Stimulated activated CD8-positive, alpha-beta memory T cell treated with anti-CD3 and anti-CD28 coated beads, Interleukin-7, amount 100 ng/mL, for 48 hours (primary cell): Measurements from ENCODE around the gene SNRNP70.

Experiments
- DNase-seq, 2 donors: peaks; one replicate each; pipeline ENCODE4 v3.0.0-alpha.2; 2020; ENCODE audit warnings: low read depth in 1 of 2; ENCODE audit errors: extremely low read depth in 1 of 2

SNRNP70 gene

DNA sequence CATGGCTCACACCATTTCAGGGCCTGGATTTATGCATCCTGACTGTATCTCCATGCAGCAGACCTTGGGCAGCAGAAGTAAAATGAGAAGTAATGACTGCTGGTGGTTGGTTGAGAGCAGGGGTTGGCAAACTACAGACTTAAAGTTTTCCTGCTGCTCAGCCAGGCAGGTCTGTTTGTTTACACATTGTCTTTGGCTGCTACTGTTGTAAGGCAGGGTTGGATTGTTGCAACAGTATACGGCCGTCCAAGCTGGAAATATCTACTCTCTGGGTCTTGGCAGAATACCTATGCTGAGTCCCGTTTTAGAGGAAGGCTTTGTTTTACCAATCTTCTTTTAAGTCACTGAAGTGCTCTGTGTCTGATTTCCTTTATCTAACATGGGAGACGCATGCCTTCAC lies 13.5 kb downstream of the SNRNP70 start:
- DNase-seq, result no peak

DNA sequence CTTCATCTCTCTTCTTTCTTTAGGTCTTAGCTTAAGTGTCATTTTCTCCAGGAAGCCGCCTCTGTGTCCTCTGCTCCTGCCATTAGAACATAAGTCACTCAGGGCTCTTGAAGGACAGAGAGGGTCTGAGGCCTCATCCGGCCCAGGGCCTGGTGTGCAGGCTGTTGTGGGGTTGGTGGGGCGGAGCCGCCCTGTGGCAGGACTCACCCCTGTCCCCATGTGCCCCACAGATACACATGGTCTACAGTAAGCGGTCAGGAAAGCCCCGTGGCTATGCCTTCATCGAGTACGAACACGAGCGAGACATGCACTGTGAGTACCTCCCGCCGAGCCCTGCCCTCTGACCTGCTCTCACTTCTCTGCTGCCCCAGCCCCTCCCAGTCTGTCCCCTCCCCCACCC lies 15.9 kb downstream of the SNRNP70 start:
- DNase-seq, result no peak

DNA sequence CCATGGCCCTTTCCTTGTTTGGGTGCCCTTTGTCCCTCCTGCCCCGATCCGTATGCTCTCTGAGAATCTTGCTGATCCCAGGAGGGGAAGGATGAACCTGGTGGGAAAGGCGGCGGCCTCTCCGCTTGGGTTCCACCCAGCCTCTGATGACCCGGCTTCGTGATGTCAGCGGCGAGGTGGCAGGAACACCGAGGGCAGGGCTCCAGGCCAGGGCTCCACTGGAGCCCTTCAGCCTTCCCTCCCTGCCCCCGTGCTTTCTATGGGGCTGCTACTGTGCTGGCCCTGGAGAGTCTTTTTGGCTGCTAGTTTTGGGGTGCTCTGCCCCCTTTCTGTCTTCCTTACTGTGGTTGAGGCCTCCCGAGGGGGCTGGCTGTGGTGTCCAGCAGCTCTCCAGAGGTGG lies 17.1 kb downstream of the SNRNP70 start:
- DNase-seq, result no peak

DNA sequence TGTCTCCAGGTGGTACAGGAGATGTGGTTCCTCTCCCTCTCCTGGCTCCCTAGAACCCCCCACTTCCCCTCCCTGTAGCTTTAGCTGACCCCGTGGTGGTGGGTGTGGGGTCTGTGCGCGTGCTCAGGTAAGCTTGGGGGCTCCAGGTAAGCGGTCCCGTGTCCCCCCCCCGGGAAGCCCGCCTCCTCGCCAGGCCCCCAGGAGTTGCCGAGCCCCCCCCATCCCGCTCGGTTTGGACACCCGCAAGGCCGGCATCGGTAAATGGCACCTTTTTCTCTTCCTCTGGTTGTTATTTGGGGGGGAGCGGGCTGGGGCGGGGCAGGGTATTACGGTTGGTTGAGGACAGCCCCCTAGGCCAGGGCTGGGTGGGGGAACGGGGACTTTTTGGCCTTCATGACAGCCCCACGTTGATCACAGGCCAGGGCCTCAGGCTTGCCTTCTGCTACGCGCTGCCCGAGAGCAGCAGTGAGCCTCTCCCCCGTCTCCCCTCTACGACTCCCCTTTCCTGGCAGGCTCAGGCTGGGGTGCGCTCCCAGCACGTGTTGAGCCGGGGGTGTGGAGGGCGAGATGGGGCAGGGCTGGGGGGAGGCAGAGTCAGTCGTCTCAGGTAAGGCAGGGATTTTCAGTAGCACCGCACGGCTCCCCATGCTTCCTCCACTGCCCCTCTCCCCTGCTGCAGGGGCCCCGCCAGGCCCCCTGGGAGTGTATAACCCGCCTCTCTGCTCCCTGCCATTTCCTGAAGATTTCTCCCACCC lies 18.3 kb downstream of the SNRNP70 start:
- DNase-seq, result no peak

DNA sequence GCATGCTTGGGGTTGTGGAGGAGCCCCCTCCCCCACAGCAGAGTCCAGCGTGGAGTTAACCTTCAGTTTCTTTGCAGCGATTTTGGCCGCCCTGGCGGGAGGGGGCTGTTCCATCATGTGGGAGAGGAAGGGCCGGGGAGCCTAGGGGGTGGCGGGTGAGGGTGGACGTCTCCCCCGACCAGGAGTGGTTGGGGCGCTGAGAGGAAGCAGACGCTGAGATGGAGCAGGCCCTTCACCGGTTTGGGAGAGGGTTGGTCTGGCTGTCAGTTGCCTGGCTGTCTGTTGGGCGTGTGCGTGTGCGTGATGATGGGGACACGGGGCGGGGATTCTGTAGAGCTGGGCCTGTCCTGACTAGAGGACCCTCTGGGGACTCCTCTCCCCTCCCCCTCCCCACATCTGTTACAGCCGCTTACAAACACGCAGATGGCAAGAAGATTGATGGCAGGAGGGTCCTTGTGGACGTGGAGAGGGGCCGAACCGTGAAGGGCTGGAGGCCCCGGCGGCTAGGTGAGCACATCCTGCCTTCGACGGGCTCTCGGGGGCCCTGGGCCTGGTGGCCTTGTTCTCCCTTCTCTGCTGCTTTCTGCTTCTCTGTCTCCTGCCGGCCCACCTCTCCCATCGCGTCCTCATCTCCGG lies 19.1 kb downstream of the SNRNP70 start:
- DNase-seq, result no peak

DNA sequence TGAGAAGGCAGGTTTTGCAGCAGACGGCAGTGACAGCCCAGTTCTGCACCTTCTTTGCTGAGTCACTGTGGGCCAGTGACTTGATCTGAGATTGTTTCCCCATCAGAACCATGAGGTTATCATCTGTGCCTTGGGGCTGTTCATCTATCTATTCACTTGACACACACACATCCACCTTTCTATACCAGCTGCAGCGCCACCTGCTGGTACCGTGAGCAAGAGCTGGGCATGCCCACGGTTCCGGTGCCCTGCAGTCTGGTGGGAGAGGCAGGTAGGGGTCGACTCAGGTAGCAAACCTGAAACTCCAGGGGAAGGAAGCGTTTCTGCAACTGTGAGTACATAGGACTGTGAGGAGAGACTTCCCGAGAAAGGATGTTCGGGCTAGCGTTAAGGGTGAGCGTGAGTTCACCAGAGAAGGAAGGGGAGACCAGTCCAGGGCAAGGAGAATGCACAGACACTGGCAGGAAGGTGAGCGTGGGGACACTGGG lies 21.4 kb downstream of the SNRNP70 start:
- DNase-seq, result peak; percentile 24 to 47

DNA sequence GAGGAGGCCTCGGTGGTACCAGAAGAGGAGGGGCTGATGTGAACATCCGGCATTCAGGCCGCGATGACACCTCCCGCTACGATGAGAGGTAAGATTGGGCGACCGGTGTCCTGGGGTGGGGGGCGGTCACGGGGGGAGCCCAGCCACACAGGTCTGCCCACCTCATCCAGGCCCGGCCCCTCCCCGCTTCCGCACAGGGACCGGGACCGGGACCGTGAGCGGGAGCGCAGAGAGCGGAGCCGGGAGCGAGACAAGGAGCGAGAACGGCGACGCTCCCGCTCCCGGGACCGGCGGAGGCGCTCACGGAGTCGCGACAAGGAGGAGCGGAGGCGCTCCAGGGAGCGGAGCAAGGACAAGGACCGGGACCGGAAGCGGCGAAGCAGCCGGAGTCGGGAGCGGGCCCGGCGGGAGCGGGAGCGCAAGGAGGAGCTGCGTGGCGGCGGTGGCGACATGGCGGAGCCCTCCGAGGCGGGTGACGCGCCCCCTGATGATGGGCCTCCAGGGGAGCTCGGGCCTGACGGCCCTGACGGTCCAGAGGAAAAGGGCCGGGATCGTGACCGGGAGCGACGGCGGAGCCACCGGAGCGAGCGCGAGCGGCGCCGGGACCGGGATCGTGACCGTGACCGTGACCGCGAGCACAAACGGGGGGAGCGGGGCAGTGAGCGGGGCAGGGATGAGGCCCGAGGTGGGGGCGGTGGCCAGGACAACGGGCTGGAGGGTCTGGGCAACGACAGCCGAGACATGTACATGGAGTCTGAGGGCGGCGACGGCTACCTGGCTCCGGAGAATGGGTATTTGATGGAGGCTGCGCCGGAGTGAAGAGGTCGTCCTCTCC lies 22.6 kb downstream of the SNRNP70 start:
- DNase-seq, result no peak

DNA sequence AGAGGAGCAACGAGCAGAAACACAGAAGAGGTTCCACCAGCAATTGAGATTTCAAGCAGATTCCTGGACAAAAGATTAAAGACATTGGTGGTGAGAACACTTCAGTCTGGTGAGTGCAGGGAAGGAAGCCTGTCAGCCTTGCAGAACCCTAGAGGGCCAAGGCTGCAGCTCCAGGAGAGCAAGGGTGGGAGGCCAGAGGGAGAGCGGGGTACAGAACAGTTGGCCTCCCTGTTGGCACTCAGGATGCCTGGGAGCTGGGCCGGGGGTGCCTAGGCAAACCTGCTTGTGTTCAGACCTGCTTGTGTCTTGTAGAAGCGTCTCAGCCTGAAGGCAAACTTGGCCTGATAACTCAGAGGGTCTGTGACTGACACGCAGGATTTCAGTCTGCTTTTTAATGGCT lies 23.8 kb downstream of the SNRNP70 start:
- no peak for DNase-seq

DNA sequence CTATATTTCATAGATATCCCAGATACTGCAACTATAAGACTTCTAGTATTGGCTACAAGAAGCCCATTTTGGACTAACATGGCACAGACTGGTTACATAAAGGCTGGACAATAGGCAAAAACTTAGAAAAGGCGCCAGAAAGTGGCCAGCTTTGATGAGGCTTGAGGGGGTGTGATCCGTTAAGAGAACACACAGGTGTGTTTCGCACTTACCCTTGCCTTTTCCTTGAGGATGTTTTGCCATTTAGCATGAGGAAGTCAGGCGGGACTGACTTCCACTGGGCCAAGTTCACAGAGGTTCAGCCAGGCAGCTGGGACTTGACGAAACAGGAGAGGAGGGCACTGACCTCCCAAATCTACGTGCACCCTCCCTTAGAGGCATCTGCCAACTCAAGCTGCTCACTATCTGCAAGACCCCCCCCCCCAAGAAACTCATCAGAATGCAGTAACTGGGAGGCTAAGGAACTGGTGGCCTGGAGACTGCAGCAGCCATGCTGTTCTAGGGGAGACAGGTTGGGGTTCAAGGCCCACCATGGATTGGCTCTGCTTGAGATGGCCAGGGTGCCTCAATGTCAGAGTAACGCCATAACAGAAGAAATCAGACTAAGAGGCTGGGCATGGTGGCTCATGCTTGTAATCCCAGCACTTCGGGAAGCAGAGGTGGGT lies 24.4 kb downstream of the SNRNP70 start:
- no peak for DNase-seq

DNA sequence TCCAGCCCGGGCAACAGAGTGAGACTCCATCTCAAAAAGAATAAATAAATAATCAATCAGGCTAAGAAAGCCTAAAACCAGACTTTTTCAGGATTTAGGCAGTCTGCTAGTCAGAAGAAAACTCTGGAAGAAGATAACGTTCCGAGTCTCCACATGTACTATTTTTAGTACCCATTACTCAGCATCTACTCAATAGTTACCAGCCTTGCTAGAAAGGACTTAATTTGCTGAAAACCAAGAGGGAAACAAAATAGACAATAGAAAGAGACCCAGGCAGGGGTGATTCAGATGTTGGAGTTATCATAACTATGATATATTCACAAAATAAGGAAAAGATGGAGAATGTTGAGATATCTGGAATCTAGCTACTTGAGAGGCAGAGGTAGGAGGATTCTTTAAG lies 25.3 kb downstream of the SNRNP70 start:
- DNase-seq, result no peak

DNA sequence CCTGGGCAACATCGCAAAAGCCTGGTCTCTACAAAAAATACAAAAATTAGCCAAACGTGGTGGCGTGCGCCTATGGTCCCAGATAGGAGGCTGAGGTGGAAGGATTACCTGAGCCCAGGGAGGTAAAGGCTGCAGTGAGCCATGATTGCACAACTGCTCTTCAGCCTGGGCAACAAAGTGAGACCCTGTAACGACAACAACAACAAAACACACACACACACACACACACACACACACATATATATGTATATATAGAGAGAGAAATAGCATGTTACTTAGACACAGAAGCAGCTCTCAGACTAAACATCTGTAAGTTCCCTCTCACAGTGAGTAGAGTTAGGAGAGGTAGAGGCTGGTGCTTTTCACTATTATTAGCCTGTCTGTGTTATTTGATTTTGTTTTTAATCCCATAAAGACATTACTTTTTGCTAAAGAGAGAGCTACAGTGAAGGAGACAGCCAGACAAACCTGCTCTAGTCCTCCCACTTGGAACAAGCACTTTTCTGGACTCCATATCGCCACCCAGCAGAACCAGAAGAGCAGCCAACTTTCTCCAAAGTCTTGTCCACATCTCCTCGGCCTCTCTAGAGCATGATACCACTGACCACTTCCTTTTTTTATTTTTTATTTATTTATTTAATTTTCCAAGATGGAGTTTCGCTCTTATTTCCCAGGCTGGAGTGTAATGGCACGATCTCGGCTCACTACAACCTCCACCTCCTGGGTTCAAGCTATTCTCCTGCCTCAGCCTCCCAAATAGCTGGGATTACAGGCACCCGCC lies 26.2 kb downstream of the SNRNP70 start:
- no peak for DNase-seq

DNA sequence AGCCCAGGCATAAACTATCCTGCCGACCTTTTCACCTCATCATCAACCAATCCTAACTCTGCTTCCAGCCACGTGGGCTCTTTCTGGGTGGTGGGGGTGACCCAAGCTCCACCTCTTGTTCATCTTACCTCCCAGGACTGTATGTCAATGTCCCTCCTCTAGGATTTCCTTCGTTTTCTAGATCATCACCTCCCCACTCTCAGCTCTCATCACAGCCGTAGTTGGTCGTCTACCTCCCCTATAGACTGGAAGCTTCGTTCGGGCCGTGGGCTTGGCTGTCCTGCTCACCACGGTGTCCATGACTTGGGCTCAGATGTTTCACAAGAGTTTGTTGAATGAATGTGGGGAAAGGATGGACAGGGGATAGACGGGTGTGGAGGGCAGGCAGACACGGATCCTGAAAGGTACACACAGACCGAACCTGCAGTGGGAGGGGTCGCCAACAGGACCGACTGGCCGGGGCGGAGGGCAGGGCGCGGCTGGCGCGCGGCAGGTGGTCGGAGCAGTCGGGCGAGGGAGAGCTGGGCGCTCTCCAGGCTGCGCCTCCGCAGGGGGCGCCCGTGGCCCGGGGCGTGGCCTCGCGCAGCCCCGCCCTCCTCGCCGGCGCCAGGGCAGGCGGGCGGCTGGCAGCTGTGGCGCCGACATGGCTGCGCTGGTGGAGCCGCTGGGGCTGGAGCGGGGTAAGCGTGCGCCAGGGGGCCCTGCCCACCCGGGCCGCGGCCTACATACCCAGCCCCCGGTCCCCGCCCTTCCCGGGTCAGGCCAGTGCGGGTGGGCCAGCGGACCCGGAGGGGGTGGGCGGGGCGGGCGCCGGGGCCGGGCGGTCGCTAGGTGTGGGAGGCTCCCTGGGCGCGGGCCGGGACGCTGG lies 28.7 kb downstream of the SNRNP70 start, which contains the start of gene LIN7B:
LIN7B (plus strand) TSS at position 609 of the 868 bp plus-strand sequence; CDS start at position 644, 35 bp downstream.
- DNase-seq, result peak in 1 of 2 donors; percentile 59

DNA sequence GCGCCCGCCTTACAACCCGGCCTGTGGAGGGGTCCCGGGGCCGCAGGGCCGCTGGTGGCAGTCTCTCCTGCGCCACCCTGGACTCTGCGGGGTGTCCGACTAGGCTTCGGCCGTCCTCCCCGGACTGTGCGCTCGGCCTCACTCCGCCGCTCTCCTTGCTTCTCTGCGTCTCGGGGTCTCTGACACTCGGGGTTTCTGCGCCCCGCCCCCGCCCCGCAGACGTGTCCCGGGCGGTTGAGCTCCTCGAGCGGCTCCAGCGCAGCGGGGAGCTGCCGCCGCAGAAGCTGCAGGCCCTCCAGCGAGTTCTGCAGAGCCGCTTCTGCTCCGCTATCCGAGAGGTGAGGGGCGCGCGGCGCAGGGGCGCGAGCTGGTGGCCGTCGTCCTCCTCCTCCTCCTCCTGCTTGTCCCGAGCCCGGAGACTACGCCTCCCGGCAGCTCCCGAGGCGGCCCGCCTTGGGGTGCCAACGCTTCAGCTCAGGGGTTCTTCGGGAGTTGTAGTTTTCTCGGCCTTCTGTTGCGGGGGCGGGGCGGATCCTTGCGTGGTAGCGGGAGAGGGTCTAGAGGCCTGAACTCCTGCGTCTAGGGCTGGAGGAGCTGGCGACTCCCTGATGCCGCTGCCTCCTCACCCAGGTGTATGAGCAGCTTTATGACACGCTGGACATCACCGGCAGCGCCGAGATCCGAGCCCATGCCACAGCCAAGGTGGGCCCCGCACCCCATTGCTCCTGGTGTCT lies 29.5 kb downstream of the SNRNP70 start:
- DNase-seq, result no peak

DNA sequence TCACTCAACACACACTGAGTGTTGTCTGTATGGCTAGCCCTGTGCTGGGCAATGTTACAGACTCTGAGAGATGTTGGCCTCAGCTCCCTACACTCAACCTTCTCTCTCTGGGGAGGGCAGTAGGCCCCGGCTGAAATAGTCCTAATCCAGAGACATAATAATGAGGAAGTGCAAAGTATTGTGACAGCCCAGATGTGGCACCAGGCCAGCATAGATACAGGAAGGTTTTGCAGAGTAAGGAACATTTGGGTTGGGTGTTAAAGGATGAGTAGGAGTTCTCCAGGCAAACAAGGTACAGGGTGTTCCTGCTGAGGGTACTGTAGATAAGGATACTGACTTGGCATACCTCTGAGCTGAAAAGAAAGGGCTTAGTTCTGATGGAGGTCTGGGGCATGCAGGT lies 31.3 kb downstream of the SNRNP70 start:
- DNase-seq, result no peak

DNA sequence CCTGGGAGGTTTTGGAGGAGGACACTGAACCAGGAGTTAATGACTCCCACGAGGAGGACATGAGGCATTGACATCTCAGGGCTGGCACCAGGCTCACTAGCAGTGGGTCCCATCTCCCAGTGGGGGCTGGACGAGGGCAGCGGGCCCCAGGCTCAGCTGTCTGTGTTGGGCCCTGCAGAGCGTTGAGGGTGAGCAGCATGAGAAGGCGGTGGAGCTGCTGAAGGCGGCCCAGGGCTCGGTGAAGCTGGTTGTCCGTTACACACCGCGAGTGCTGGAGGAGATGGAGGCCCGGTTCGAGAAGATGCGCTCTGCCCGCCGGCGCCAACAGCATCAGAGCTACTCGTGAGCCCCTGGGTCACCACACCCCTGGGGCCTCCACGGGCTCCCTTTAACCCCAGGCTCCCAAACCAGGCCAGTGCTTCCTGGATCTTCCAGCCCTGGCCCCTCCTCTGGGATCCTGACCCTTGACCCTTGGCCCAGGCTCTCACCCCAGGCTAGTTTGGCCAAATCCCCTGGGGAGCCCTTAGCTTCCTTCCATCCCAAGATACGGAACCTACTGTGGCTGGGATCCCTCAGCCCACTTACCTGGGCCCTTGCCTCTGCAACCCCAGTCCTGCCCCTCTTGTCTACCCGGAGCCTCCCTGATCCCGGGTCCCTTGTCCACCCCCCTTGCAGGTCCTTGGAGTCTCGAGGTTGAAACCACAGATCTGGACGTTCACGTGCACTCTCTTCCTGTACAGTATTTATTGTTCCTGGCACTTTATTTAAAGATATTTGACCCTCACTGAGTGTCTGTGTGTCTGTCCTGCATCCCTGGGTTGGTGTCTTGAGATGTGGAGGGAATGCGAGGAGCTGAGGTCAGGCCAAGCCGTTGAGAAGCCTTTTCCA lies 32.7 kb downstream of the SNRNP70 start:
- DNase-seq, result no peak

DNA sequence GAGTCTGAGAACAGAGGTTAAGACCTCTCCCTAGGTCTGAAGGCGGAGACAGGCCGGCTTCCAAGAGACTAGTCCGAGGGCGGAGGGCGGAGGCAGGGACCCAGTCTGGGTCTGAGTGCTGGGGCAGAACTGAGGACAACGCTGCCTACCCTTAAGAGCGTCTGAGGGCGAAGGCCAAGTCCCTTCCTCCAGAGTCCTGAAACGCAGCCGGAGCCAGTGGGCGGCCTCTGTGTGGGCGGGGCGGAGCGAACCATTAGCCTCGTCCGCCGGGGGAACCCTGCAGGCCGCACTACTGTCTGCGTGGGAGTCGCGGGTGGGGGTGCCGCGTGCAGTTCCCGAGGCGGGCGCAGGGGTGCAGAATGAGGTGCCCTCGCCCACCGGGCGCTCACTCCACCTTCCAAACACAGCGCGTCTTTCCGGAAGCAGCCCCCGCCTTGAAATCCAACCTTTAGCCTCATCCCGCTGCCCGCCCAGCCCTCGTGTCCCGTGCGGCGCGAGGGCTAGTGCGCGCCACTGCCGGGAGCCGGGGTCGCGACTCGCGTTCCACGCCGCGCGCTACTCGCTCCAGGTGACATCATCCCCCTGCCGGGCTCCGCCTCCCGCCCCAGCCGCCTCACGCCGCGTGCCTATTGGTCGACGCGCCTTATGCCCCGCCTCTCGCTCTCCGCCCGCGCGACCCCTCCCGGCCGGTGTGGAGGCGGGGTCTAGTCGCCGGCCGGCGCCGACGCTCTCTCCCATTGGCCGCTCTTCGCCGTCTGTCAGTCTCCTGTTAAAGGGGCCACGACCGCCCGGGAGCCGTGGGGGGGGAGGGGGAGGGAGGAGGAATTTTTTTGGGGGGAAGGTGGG lies 33.5 kb downstream of the SNRNP70 start, which contains the start of gene C19orf73:
C19orf73 (minus strand) TSS at position 579 of the 846 bp plus-strand sequence; CDS start at position 458, 121 bp downstream.
- DNase-seq, result peak; percentile 87 to 92
